HepG2 (cell line): ENCODE measurements around the gene ZBTB37. TPM values are rescaled to one million over a fixed set of nuclear protein-coding genes. Genes with fewer than 3 reads are reported as not detected.
A peak's percentile ranks its signal among the peaks of the same experiment; 100 is the strongest.

ENCODE experiments used
- ATF7-NPFF ChIP-seq: sonication (generic); formaldehyde crosslinking; IDR thresholded peaks from 2 replicates; pipeline ENCODE4 v1.8.1; 2023; ENCODE audit warnings: mild to moderate bottlenecking, low read depth, missing genetic modification reagents, moderate library complexity
- FOXA3 ChIP-seq: IDR thresholded peaks from 2 replicates; pipeline ENCODE4 v1.6.1; 2016; ENCODE audit warnings: missing genetic modification reagents, missing compliant biosample characterization
- HNRNPK ChIP-seq: fragments of 200-400 bp; formaldehyde crosslinking; IDR thresholded peaks from 2 replicates; pipeline ENCODE4 v1.6.1; 2018; ENCODE audit warnings: low read length, low read depth, moderate library complexity, mild to moderate bottlenecking; ENCODE audit not compliant: poor library complexity, severe bottlenecking
- NFE2 ChIP-seq: sonication (generic); formaldehyde crosslinking; IDR thresholded peaks from 2 replicates; pipeline ENCODE4 v1.4.0; 2020; ENCODE audit warnings: missing genetic modification reagents
- POLR2AphosphoS5 ChIP-seq: IDR thresholded peaks from 2 replicates; pipeline ENCODE4 v1.6.1; 2012; ENCODE audit warnings: low read depth, low read length
- RBFOX2 ChIP-seq: fragments of 200-400 bp; formaldehyde crosslinking; IDR thresholded peaks from 2 replicates; pipeline ENCODE4 v1.6.1; 2017; ENCODE audit warnings: low read depth, mild to moderate bottlenecking, low read length
- REXO4 ChIP-seq: sonication (generic); formaldehyde crosslinking; IDR thresholded peaks from 2 replicates; pipeline ENCODE4 v1.8.0; 2022; ENCODE audit warnings: missing genetic modification reagents, mild to moderate bottlenecking, borderline replicate concordance
- SKIL ChIP-seq: sonication (generic); formaldehyde crosslinking; IDR thresholded peaks from 2 replicates; pipeline ENCODE4 v1.8.0; 2022; ENCODE audit warnings: missing genetic modification reagents, mild to moderate bottlenecking, moderate library complexity, borderline replicate concordance
- THAP9 ChIP-seq: sonication (generic); formaldehyde crosslinking; IDR thresholded peaks from 2 replicates; pipeline ENCODE4; 2020; ENCODE audit warnings: missing genetic modification reagents, mild to moderate bottlenecking, borderline replicate concordance
- ZFP37 ChIP-seq: sonication (generic); formaldehyde crosslinking; IDR thresholded peaks from 2 replicates; pipeline ENCODE4 v1.4.0; 2020; ENCODE audit warnings: missing genetic modification reagents, borderline replicate concordance
- ZSCAN22 ChIP-seq: sonication (generic); formaldehyde crosslinking; IDR thresholded peaks from 2 replicates; pipeline ENCODE4 v1.4.0; 2020; ENCODE audit warnings: mild to moderate bottlenecking, missing genetic modification reagents
- polyA plus RNA-seq, 8 experiments: library from polyadenylated mRNA; depleted of rRNA in 3 of 8; stranded (reverse) in 7 of 8; unstranded in 1 of 8; fragments of >200 nt; fragmentation: Illumina TruSeq in 4 of 8; extraction: Trizol in 4 of 8; gene quantifications; 2 replicates each; pipeline versions ENCODE4 v1.2.1 to v1.2.3, GENCODE V29; 2011 to 2016; ENCODE audit warnings: low read depth in 4 of 8, missing spikeins in 1 of 8, mixed read lengths in 1 of 8; ENCODE audit not compliant: insufficient read depth in 1 of 8
- total RNA-seq, 5 experiments: library from RNA; depleted of rRNA; stranded (reverse); fragments of >200 nt; fragmentation: Illumina TruSeq; extraction: Trizol; gene quantifications; 2 replicates each; pipeline ENCODE4 v1.2.3, GENCODE V29; 2016; ENCODE audit warnings: low read depth in 1 of 5
- TF ChIP-seq, protein P1 (sequence below): sonication (generic); formaldehyde crosslinking; IDR thresholded peaks from 2 replicates; pipeline ENCODE4 v1.4.0; 2020; ENCODE audit warnings: missing genetic modification reagents, borderline replicate concordance
- TF ChIP-seq, protein P2 (sequence below): sonication (generic); formaldehyde crosslinking; IDR thresholded peaks from 2 replicates; pipeline ENCODE4 v1.4.0; 2020; ENCODE audit warnings: mild to moderate bottlenecking, low read depth, missing genetic modification reagents
- TF ChIP-seq, protein P3 (sequence below): sonication (generic); formaldehyde crosslinking; IDR thresholded peaks from 2 replicates; pipeline ENCODE4 v1.4.0; 2020; ENCODE audit warnings: missing genetic modification reagents

Gene ZBTB37
- total and polyA plus RNA-seq, 2 of the 13 experiments (the other 11 are each of a cell fraction or from before 2014, with no cell fraction given) = 2.6 to 7.7 TPM

DNA sequence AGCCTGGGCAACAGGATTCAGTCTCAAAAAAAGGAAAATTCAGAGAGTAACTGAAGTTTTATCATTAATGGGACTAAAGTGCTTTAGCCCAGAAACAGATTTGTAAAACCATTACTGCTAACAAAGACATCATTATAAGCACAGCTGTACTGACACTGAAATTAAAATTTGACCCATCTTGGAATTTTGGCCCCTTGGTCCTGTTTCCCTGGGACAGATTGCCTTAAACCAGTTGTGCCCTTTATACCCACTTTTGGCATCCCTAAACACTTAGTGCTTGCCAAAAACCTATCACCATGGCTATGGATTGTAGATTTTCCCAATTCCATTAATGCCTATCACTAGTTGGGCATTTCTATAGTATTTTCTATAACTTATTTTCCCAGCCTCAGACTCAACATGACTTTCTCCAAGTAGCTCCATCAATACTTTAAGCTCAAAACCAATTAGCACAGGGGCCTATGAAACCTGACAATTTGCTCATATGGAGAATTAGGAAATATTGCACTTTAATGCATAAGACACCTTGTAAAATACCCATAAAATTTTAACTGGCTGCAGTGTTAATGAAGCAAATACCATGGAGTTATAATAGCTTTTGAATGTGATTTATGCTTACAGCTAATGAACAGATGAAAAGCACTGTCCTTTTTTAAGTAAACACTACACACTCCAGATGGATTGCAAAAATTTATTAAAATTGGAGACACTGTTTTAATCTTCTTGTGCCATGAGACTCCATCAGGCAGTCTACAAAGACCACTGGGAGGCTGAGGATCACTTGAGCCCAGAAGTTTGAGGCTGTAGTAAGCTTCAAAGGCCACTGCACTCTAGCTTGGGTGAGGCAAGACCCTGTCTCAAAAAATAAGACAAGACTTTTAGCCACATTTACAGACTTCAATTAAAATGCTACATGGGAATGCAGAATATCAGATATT lies 4.7 kb upstream of the ZBTB37 start (continued):
- TF ChIP-seq, protein P1, sequence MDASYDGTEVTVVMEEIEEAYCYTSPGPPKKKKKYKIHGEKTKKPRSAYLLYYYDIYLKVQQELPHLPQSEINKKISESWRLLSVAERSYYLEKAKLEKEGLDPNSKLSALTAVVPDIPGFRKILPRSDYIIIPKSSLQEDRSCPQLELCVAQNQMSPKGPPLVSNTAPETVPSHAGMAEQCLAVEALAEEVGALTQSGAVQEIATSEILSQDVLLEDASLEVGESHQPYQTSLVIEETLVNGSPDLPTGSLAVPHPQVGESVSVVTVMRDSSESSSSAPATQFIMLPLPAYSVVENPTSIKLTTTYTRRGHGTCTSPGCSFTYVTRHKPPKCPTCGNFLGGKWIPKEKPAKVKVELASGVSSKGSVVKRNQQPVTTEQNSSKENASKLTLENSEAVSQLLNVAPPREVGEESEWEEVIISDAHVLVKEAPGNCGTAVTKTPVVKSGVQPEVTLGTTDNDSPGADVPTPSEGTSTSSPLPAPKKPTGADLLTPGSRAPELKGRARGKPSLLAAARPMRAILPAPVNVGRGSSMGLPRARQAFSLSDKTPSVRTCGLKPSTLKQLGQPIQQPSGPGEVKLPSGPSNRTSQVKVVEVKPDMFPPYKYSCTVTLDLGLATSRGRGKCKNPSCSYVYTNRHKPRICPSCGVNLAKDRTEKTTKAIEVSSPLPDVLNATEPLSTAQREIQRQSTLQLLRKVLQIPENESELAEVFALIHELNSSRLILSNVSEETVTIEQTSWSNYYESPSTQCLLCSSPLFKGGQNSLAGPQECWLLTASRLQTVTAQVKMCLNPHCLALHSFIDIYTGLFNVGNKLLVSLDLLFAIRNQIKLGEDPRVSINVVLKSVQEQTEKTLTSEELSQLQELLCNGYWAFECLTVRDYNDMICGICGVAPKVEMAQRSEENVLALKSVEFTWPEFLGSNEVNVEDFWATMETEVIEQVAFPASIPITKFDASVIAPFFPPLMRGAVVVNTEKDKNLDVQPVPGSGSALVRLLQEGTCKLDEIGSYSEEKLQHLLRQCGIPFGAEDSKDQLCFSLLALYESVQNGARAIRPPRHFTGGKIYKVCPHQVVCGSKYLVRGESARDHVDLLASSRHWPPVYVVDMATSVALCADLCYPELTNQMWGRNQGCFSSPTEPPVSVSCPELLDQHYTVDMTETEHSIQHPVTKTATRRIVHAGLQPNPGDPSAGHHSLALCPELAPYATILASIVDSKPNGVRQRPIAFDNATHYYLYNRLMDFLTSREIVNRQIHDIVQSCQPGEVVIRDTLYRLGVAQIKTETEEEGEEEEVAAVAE (CRISPR knock-in tag) = no peak
- no peak for TF ChIP-seq REXO4
- no peak for TF ChIP-seq NFE2 (CRISPR knock-in tag)
- TF ChIP-seq, protein P2, sequence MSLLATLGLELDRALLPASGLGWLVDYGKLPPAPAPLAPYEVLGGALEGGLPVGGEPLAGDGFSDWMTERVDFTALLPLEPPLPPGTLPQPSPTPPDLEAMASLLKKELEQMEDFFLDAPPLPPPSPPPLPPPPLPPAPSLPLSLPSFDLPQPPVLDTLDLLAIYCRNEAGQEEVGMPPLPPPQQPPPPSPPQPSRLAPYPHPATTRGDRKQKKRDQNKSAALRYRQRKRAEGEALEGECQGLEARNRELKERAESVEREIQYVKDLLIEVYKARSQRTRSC (CRISPR knock-in tag) = no peak
- TF ChIP-seq THAP9 (CRISPR knock-in tag) = no peak
- no peak for TF ChIP-seq ATF7-NPFF (CRISPR knock-in tag)
- no peak for TF ChIP-seq HNRNPK
- TF ChIP-seq POLR2AphosphoS5 = peak; percentile 68
- no peak for TF ChIP-seq FOXA3 (CRISPR knock-in tag)
- peak; percentile 48; the same call in 1 of the 2 replicates for TF ChIP-seq RBFOX2
- TF ChIP-seq SKIL (CRISPR knock-in tag) = no peak
- TF ChIP-seq ZFP37 (CRISPR knock-in tag) = no peak
- TF ChIP-seq ZSCAN22 (CRISPR knock-in tag) = no peak
- TF ChIP-seq, protein P3, sequence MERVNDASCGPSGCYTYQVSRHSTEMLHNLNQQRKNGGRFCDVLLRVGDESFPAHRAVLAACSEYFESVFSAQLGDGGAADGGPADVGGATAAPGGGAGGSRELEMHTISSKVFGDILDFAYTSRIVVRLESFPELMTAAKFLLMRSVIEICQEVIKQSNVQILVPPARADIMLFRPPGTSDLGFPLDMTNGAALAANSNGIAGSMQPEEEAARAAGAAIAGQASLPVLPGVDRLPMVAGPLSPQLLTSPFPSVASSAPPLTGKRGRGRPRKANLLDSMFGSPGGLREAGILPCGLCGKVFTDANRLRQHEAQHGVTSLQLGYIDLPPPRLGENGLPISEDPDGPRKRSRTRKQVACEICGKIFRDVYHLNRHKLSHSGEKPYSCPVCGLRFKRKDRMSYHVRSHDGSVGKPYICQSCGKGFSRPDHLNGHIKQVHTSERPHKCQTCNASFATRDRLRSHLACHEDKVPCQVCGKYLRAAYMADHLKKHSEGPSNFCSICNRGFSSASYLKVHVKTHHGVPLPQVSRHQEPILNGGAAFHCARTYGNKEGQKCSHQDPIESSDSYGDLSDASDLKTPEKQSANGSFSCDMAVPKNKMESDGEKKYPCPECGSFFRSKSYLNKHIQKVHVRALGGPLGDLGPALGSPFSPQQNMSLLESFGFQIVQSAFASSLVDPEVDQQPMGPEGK (CRISPR knock-in tag) = no peak
